ENCODE measurements around the gene MPI. TPM values are rescaled to one million over a fixed set of nuclear protein-coding genes. Genes with fewer than 3 reads are reported as not detected.

The MPI gene
- total and polyA plus RNA-seq, 10 of the 15 experiments (the other 5 are each of a cell fraction or from before 2014, with no cell fraction given) = 35.6 to 93.9 (median 44.1) TPM

DNA sequence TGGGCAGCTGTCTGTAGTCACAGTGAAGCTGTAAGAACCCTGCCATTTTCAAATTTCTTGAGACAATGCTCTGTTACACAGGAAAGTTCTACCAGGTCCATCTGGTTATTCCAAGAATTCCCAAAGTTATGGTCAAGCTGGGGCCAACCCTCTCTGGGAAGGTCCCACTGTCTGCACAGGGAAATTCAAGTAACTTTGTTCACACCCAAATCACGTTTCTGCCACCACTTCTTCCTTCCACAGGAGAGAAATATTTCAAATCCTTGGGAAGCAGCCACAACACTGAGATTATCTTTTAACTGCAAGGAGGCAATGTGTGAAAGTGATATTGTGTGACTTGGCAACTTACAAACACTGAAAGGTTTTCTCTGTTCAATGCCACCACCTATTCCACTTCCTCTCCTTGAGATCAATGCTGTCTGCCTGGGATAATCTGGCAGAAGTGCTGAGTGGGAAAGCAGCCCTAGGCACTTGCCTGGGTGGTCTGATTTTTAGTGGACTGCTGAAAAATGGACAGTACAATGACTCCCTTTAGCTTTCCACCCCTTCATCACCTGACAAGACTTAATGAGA, 22.3 kb upstream of the MPI start:
- in situ Hi-C loops (cut with MboI) (no loop called here), intact Hi-C loops (cut with micrococcal nuclease; ENCODE audit: unreplicated experiment) (no loop called here)
- no peaks in the 10 kb centered on the region for H4K20me1 ChIP-seq (ENCODE audit: control insufficient read depth, insufficient read depth)
- H3K4me1 ChIP-seq (ENCODE audit: control insufficient read depth, insufficient read depth, low read length) = peaks cover 34% of the 10 kb centered on the region
- H3K4me3 ChIP-seq = peak overlapping the region; percentile 53; the same call in 1 of the 2 replicates
- POLR2A ChIA-PET = interaction anchor here (1.9 to 5.2 kb wide), 2 partner anchors 9 to 24 kb away, joined by 5 to 80 read pairs; partner anchors contain the start of gene ULK3
- FAIRE-seq = no peak
- BruUV-seq (replicated peaks) = TSS peak; percentile 3
- RAD21 ChIA-PET (ENCODE audit: unreplicated experiment) = interaction anchor here (1.2 to 4.8 kb wide), 3 partner anchors 8 to 97 kb away, joined by 3 to 57 read pairs (median 5); no protein-coding TSS in a partner anchor
- H3K27ac ChIP-seq (ENCODE audit: control insufficient read depth, insufficient read depth) = peak overlapping the region; percentile 51
- WGBS (ENCODE audit: insufficient coverage, insufficient replicate concordance, low lambda C conversion rate, missing lambda C conversion rate) = 35% methylated on average over 1 of the region's 1 CpG
- H3K9ac ChIP-seq (ENCODE audit: control insufficient read depth, insufficient read depth, low read length) = no peak overlapping the region
- CTCF ChIA-PET = interaction anchor here (1.0 to 11.2 kb wide), 3 partner anchors 9 to 87 kb away, joined by 3 to 129 read pairs (median 7); no protein-coding TSS in a partner anchor
- peak overlapping the region; percentile 74 for H3K4me2 ChIP-seq (ENCODE audit: control insufficient read depth, insufficient read depth)
- H3K79me2 ChIP-seq (ENCODE audit: control insufficient read depth, insufficient read depth, low read length) = peaks cover 75% of the 10 kb centered on the region
- H3K27me3 ChIP-seq (replicated peaks in 1 of 2; ENCODE audit: control insufficient read depth in 2 of 2, insufficient read depth in 2 of 2, low read length in 1 of 2) = no peaks in the 10 kb centered on the region
- SMC1A ChIA-PET (ENCODE audit: uncharacterized antibody, unreplicated experiment) = interaction anchor here (0.9 to 6.5 kb wide), 5 partner anchors 9 to 39 kb away, joined by 4 to 120 read pairs (median 52); partner anchors contain the start of gene FAM219B
- peaks cover 12% of the 10 kb centered on the region for H3K9me3 ChIP-seq (replicated peaks; ENCODE audit: control insufficient read depth, insufficient read depth, low read length)
- ATAC-seq = no peak
- H3K36me3 ChIP-seq (ENCODE audit: control insufficient read depth in 2 of 2, insufficient read depth in 2 of 2, low read length in 1 of 2) = peaks cover 2 to 19% of the 10 kb centered on the region in 2 experiments; a peak in 3 of 4 replicates
- no peak overlapping the region for H2AFZ ChIP-seq (ENCODE audit: control insufficient read depth, low read depth, low read length)
- no peak for DNase-seq (ENCODE audit: low read depth, low spot score)
- TF ChIP-seq MEF2B (IDR thresholded peaks at IDR 0.05; ENCODE audit: partially characterized antibody, poor library complexity, severe bottlenecking) (no peak), MTA2 (IDR thresholded peaks at IDR 0.05; ENCODE audit: low read depth) (no peak), STAT1 (conservative IDR thresholded peaks at IDR 0.05) (no peak), NRF1 (conservative IDR thresholded peaks at IDR 0.05; ENCODE audit: low read depth, low read length) (no peak), TBL1XR1 (IDR thresholded peaks at IDR 0.05; ENCODE audit: low read depth, low read length) (no peak), CEBPB (IDR thresholded peaks at IDR 0.05; ENCODE audit: borderline replicate concordance in 1 of 2, low read depth in 2 of 2, low read length in 2 of 2) (no peak), SPI1 (IDR thresholded peaks at IDR 0.05; ENCODE audit: borderline replicate concordance, insufficient read depth, low read depth, low read length) (peak; percentile 53; the same call in 1 of the 2 replicates), IKZF2 (IDR thresholded peaks at IDR 0.05) (0 out of 4 replicates have a peak, but pooled peaks of 1 of the 2 experiments have one; percentile 31), IKZF1 (conservative IDR thresholded peaks at IDR 0.05) (peak; percentile 16; the same call in 1 of the 2 replicates), ZNF217 (IDR thresholded peaks at IDR 0.05) (no peak), BMI1 (IDR thresholded peaks at IDR 0.05; ENCODE audit: borderline replicate concordance) (no peak), CHD2 (IDR thresholded peaks at IDR 0.05; ENCODE audit: borderline replicate concordance, low read depth, low read length) (no peak)
- TF ChIP-seq, protein P1, sequence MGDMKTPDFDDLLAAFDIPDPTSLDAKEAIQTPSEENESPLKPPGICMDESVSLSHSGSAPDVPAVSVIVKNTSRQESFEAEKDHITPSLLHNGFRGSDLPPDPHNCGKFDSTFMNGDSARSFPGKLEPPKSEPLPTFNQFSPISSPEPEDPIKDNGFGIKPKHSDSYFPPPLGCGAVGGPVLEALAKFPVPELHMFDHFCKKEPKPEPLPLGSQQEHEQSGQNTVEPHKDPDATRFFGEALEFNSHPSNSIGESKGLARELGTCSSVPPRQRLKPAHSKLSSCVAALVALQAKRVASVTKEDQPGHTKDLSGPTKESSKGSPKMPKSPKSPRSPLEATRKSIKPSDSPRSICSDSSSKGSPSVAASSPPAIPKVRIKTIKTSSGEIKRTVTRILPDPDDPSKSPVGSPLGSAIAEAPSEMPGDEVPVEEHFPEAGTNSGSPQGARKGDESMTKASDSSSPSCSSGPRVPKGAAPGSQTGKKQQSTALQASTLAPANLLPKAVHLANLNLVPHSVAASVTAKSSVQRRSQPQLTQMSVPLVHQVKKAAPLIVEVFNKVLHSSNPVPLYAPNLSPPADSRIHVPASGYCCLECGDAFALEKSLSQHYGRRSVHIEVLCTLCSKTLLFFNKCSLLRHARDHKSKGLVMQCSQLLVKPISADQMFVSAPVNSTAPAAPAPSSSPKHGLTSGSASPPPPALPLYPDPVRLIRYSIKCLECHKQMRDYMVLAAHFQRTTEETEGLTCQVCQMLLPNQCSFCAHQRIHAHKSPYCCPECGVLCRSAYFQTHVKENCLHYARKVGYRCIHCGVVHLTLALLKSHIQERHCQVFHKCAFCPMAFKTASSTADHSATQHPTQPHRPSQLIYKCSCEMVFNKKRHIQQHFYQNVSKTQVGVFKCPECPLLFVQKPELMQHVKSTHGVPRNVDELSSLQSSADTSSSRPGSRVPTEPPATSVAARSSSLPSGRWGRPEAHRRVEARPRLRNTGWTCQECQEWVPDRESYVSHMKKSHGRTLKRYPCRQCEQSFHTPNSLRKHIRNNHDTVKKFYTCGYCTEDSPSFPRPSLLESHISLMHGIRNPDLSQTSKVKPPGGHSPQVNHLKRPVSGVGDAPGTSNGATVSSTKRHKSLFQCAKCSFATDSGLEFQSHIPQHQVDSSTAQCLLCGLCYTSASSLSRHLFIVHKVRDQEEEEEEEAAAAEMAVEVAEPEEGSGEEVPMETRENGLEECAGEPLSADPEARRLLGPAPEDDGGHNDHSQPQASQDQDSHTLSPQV (IDR thresholded peaks at IDR 0.05) = no peak
- TF ChIP-seq, protein P2, sequence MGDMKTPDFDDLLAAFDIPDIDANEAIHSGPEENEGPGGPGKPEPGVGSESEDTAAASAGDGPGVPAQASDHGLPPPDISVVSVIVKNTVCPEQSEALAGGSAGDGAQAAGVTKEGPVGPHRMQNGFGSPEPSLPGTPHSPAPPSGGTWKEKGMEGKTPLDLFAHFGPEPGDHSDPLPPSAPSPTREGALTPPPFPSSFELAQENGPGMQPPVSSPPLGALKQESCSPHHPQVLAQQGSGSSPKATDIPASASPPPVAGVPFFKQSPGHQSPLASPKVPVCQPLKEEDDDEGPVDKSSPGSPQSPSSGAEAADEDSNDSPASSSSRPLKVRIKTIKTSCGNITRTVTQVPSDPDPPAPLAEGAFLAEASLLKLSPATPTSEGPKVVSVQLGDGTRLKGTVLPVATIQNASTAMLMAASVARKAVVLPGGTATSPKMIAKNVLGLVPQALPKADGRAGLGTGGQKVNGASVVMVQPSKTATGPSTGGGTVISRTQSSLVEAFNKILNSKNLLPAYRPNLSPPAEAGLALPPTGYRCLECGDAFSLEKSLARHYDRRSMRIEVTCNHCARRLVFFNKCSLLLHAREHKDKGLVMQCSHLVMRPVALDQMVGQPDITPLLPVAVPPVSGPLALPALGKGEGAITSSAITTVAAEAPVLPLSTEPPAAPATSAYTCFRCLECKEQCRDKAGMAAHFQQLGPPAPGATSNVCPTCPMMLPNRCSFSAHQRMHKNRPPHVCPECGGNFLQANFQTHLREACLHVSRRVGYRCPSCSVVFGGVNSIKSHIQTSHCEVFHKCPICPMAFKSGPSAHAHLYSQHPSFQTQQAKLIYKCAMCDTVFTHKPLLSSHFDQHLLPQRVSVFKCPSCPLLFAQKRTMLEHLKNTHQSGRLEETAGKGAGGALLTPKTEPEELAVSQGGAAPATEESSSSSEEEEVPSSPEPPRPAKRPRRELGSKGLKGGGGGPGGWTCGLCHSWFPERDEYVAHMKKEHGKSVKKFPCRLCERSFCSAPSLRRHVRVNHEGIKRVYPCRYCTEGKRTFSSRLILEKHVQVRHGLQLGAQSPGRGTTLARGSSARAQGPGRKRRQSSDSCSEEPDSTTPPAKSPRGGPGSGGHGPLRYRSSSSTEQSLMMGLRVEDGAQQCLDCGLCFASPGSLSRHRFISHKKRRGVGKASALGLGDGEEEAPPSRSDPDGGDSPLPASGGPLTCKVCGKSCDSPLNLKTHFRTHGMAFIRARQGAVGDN (IDR thresholded peaks at IDR 0.05) = no peak

Data from GM12878 (cell line).